ENCODE results near the gene PARL. TPM values are rescaled to one million over a fixed set of nuclear protein-coding genes. Genes with fewer than 3 reads are reported as not detected.
A peak's percentile ranks its signal among the peaks of the same experiment; 100 is the strongest.

PARL gene
- total and polyA plus RNA-seq, 2 of the 13 experiments (the other 11 are each of a cell fraction or from before 2014, with no cell fraction given) = 46.3 to 58.6 TPM

DNA sequence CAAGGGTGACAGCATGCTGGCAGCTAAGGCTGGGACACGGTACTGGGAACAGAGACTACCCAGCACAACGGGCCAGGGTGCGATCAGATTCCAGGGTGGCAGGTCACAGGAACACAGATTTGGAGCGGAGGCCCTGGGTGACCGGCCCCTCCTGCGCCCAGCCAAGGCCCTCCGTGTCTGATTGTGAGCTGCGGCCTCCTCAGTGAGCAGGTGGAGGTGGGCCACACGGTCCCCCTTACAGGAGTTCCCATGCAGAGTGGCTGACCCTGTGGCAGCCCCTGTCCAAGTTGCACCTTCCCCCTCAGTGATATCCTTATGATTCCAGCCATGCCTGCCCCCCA, 28.9 kb upstream of the PARL start (continued):
- TF ChIP-seq MAZ (IDR thresholded peaks at IDR 0.05; ENCODE audit: borderline replicate concordance, low read depth, low read length) (no peak), MAZ (CRISPR knock-in tag; IDR thresholded peaks at IDR 0.05; ENCODE audit: low read depth) (0 out of 2 replicates have a peak, but pooled peaks have one; percentile 29), ETV6 (CRISPR knock-in tag; conservative IDR thresholded peaks at IDR 0.05) (no peak), ZNF564 (CRISPR knock-in tag; IDR thresholded peaks at IDR 0.05) (peak; percentile 44), ZFP41 (CRISPR knock-in tag; IDR thresholded peaks at IDR 0.05; ENCODE audit: borderline replicate concordance) (no peak), RBM22 (optimal IDR thresholded peaks at IDR 0.05; ENCODE audit: low read length) (no peak), TBX2 (CRISPR knock-in tag; IDR thresholded peaks at IDR 0.05; ENCODE audit: borderline replicate concordance) (peak; percentile 6; the same call in 1 of the 2 replicates), ZNF788 (CRISPR knock-in tag; IDR thresholded peaks at IDR 0.05; ENCODE audit: borderline replicate concordance) (0 out of 2 replicates have a peak, but pooled peaks have one; percentile 18), JUNB (CRISPR knock-in tag; IDR thresholded peaks at IDR 0.05; ENCODE audit: borderline replicate concordance) (no peak)
- TF ChIP-seq, protein P1, sequence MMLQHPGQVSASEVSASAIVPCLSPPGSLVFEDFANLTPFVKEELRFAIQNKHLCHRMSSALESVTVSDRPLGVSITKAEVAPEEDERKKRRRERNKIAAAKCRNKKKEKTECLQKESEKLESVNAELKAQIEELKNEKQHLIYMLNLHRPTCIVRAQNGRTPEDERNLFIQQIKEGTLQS (CRISPR knock-in tag; IDR thresholded peaks at IDR 0.05) = no peak

GRCh38 chr3:183912895-183913579, 28.4 kb upstream of the PARL start:
- CTCF ChIA-PET (ENCODE audit: low intra/inter-chr PET ratio, low total read pairs) = no interaction called here
- Histone ChIP-seq H3K79me2 (ENCODE audit: insufficient read depth, low read length) (no peaks in the 10 kb centered on the region), H3K27ac (ENCODE audit: extremely low read length, insufficient read depth, low read length) (no peak overlapping the region), H3K27me3 (ENCODE audit: control insufficient read depth in 1 of 2, insufficient read depth in 2 of 2, low read length in 2 of 2) (no peaks in the 10 kb centered on the region; a peak in 1 of 5 replicates), H3K9me3 (ENCODE audit: low read length) (no peaks in the 10 kb centered on the region), H3K9ac (ENCODE audit: insufficient read depth, low read depth, low read length) (no peak overlapping the region), H4K20me1 (ENCODE audit: insufficient read depth, low read length) (no peaks in the 10 kb centered on the region), H3K36me3 (replicated peaks in 1 of 2; ENCODE audit: control insufficient read depth in 1 of 2, insufficient read depth in 2 of 2, low read length in 2 of 2) (no peaks in the 10 kb centered on the region), H3K4me3 (replicated peaks in 1 of 3; ENCODE audit: insufficient read depth in 1 of 3, low read depth in 2 of 3, low read length in 3 of 3) (peak overlapping the region in 2 of 3 experiments; percentile 8 to 43; a peak in 2 of 6 replicates), H2AFZ (ENCODE audit: low read length) (no peak overlapping the region), H3K4me1 (ENCODE audit: insufficient read depth, low read length) (peaks cover 54% of the 10 kb centered on the region), H3K4me2 (ENCODE audit: low read depth, low read length) (peak overlapping the region; percentile 72)
- ATAC-seq (peak; percentile 77), DNase-seq (ENCODE audit: low spot score) (peak; percentile 55), FAIRE-seq (peak; percentile 66)
- WGBS (ENCODE audit: low lambda C conversion rate) = 2% methylated on average over 10 of the region's 10 CpGs
- no TSS peak for BruUV-seq (replicated peaks)
- in situ Hi-C loops (cut with HindIII; ENCODE audit: extremely low pct_ligation_motif_present, low pct_unique_long_range_greater_than_20kb) (no loop called here), intact Hi-C loops (cut with micrococcal nuclease; ENCODE audit: unreplicated experiment) (loop anchor here (2.0 kb wide), 1 partner anchor 76 kb away; no protein-coding TSS in a partner anchor)
- POLR2A ChIA-PET = interaction anchor here (0.8 to 2.3 kb wide), 3 partner anchors 29 to 105 kb away, joined by 3 to 9 read pairs (median 7); partner anchors contain the start of genes ABCC5 and PARL
- TF ChIP-seq ZNF292 (CRISPR knock-in tag; IDR thresholded peaks at IDR 0.05; ENCODE audit: borderline replicate concordance, low read depth) (peak; percentile 51; the same call in 1 of the 2 replicates), ZFX (CRISPR knock-in tag; IDR thresholded peaks at IDR 0.05; ENCODE audit: low read depth) (peak; percentile 42; the same call in 1 of the 2 replicates), ZNF264 (CRISPR knock-in tag; IDR thresholded peaks at IDR 0.05) (no peak), RXRA (CRISPR knock-in tag; IDR thresholded peaks at IDR 0.05) (peak; percentile 61; the same call in 1 of the 2 replicates), ZNF562 (CRISPR knock-in tag; IDR thresholded peaks at IDR 0.05; ENCODE audit: borderline replicate concordance) (no peak), ZFP36L1 (CRISPR knock-in tag; IDR thresholded peaks at IDR 0.05) (no peak), ETV6 (CRISPR knock-in tag; conservative IDR thresholded peaks at IDR 0.05) (no peak), SP1 (IDR thresholded peaks at IDR 0.05) (no peak), SP1 (CRISPR knock-in tag; IDR thresholded peaks at IDR 0.05) (no peak), ZNF772 (CRISPR knock-in tag; IDR thresholded peaks at IDR 0.05) (0 out of 2 replicates have a peak, but pooled peaks have one; percentile 60), TGIF2 (CRISPR knock-in tag; IDR thresholded peaks at IDR 0.05) (no peak), SP4 (CRISPR knock-in tag; IDR thresholded peaks at IDR 0.05) (0 out of 2 replicates have a peak, but pooled peaks have one; percentile 34), ZFP37 (CRISPR knock-in tag; IDR thresholded peaks at IDR 0.05; ENCODE audit: borderline replicate concordance) (no peak), SOX13 (IDR thresholded peaks at IDR 0.05) (0 out of 2 replicates have a peak, but pooled peaks have one; percentile 53), SOX13 (CRISPR knock-in tag; conservative IDR thresholded peaks at IDR 0.05 in 1 of 2, IDR thresholded peaks at IDR 0.05 in 1 of 2) (peak in 1 of 2 experiments; percentile 71; a peak in 2 of 4 replicates), MYC (CRISPR knock-in tag; IDR thresholded peaks at IDR 0.05; ENCODE audit: borderline replicate concordance) (peak; percentile 6; the same call in 1 of the 2 replicates), GPN1 (CRISPR knock-in tag; IDR thresholded peaks at IDR 0.05; ENCODE audit: borderline replicate concordance) (no peak)

Measured in HepG2 (cell line).